ENCODE measurements around the gene THEM5. TPM values are rescaled to one million over a fixed set of nuclear protein-coding genes. Genes with fewer than 3 reads are reported as not detected.
"Not testable (repeated sequence)": the region's sequence is repeated elsewhere in the genome, so short reads cannot be mapped to it uniquely, and the experiment has no call there.

The THEM5 gene, protein sequence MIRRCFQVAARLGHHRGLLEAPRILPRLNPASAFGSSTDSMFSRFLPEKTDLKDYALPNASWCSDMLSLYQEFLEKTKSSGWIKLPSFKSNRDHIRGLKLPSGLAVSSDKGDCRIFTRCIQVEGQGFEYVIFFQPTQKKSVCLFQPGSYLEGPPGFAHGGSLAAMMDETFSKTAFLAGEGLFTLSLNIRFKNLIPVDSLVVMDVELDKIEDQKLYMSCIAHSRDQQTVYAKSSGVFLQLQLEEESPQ
- total RNA-seq (not detected), total RNA-seq (0 to 0.10 (median 0) reads per million in 29 experiments)
- not detected for total RNA-seq (2013)

DNA sequence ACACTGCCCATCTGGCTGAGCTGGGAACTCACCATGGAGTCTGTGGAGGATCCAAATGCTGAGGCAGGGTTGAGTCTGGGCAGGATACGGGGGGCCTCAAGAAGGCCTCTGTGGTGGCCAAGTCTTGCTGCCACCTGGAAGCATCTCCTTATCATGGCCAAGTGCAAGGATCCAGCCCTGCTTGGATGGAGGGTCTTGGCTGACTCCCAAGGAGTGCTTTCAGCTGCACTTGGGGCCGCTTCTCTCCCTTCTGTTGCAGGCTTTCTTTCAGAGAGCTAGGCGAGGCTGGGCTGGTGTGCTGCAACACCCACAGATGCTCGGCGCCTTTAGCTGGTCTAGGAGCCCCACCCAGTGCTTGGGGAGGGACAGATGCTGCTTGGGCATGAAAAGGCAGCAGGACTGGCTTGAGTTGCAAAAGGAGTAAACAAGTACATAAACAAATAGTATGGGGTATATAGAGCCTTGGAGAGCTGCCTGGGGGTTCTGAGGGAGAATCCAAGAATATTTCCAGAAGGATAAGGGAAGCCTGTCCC, at the start of gene THEM5:
Gene THEM5, minus strand, starts transcription at position 302 of the 533 bp plus-strand sequence. Its CDS starts 147 bp downstream, at position 155.
- peaks cover 0 to 4% of the 10 kb centered on the region in 2 donors for H3K36me3 ChIP-seq (ENCODE audit: control insufficient read depth in 2 of 2, extremely low read depth in 1 of 2, insufficient read depth in 1 of 2, low read length in 1 of 2)
- no peak within 1 kb of the TSS for H3K4me3 ChIP-seq (ENCODE audit: control insufficient read depth in 1 of 2, extremely low read depth in 1 of 2, low read length in 1 of 2)
- CTCF ChIA-PET, result no interaction called here
- H3K9me3 ChIP-seq, result no peaks in the 10 kb centered on the region
- no peaks in the 10 kb centered on the region for H3K27me3 Mint-ChIP-seq
- no peak within 1 kb of the TSS for H3K27ac Mint-ChIP-seq
- H3K9me3 Mint-ChIP-seq, result no peaks in the 10 kb centered on the region
- DNase-seq (no peak), ATAC-seq (replicated peaks in 1 of 4) (peak in 1 of 4 experiments; percentile 37)
- no peak within 1 kb of the TSS for H3K27ac ChIP-seq (ENCODE audit: low read length)
- H3K27me3 ChIP-seq (replicated peaks in 1 of 2; ENCODE audit: control insufficient read depth in 2 of 2, extremely low read depth in 1 of 2, insufficient read depth in 2 of 2, low read length in 1 of 2), result no peaks in the 10 kb centered on the region
- WGBS (ENCODE audit: insufficient coverage), result 69% methylated on average over 3 of the region's 5 CpGs
- H3K4me1 Mint-ChIP-seq, result peaks cover 0 to 6% (median 0%) of the 10 kb centered on the region in 3 donors
- peaks cover 11% of the 10 kb centered on the region for H3K36me3 Mint-ChIP-seq
- peaks cover 0 to 7% of the 10 kb centered on the region in 2 experiments for H3K4me1 ChIP-seq (ENCODE audit: control insufficient read depth in 1 of 2, extremely low read depth in 1 of 2, insufficient read depth in 2 of 2, low read length in 2 of 2)
- no peak within 1 kb of the TSS for H3K4me3 Mint-ChIP-seq
- POLR2A ChIA-PET, result interaction anchor here in 1 of 2 donors (0.5 kb wide), 1 partner anchor 91 kb away, joined by 4 read pairs; no protein-coding TSS in a partner anchor

DNA sequence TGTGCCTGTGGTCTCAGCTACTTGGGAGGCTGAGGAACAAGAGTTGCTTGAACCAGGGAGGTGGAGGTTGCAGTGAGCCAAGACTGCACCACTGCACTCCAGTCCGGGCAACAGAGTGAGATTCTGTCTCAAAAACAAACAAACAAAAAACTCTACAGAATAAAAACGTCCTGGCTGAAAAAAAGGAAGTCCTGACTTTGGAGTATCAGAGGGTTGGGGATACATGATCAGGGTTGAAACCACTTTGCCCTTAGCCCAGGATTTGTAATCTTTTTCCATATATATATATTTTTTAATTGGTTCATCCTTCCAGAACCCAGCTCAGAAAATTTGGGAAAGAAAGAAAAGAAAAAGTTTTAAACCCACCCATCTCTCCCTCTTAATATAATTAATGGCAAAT, 49.3 kb upstream of the THEM5 start:
- peaks cover 75 to 90% (median 88%) of the 10 kb centered on the region in 3 donors for H3K4me1 Mint-ChIP-seq
- no peak overlapping the region for H3K4me3 ChIP-seq (ENCODE audit: control insufficient read depth in 1 of 2, extremely low read depth in 1 of 2, low read length in 1 of 2)
- H3K27ac ChIP-seq (ENCODE audit: low read length), result peak overlapping the region; percentile 24
- no peaks in the 10 kb centered on the region for H3K27me3 ChIP-seq (replicated peaks in 1 of 2; ENCODE audit: control insufficient read depth in 2 of 2, extremely low read depth in 1 of 2, insufficient read depth in 2 of 2, low read length in 1 of 2)
- DNase-seq (no peak), ATAC-seq (replicated peaks in 1 of 4) (no peak)
- no CpG with 5 or more reads among the region's 2 CpGs for WGBS (ENCODE audit: insufficient coverage)
- H3K9me3 Mint-ChIP-seq, result peaks cover 6 to 22% (median 15%) of the 10 kb centered on the region in 3 donors
- H3K36me3 Mint-ChIP-seq, result peaks cover 55% of the 10 kb centered on the region
- H3K4me1 ChIP-seq (ENCODE audit: control insufficient read depth in 1 of 2, extremely low read depth in 1 of 2, insufficient read depth in 2 of 2, low read length in 2 of 2), result peaks cover 21 to 51% of the 10 kb centered on the region in 2 experiments
- no peak overlapping the region for H3K4me3 Mint-ChIP-seq
- H3K27me3 Mint-ChIP-seq, result no peaks in the 10 kb centered on the region
- ChIA-PET POLR2A (no interaction called here), CTCF (interaction anchor here in 1 of 2 donors (1.0 to 1.2 kb wide), 2 partner anchors 12 to 28 kb away, joined by 3 read pairs; no protein-coding TSS in a partner anchor)
- H3K36me3 ChIP-seq (ENCODE audit: control insufficient read depth in 2 of 2, extremely low read depth in 1 of 2, insufficient read depth in 1 of 2, low read length in 1 of 2), result peaks cover 3 to 11% of the 10 kb centered on the region in 2 donors
- peak overlapping the region; percentile 46 to 88 for H3K27ac Mint-ChIP-seq
- no peaks in the 10 kb centered on the region for H3K9me3 ChIP-seq

DNA sequence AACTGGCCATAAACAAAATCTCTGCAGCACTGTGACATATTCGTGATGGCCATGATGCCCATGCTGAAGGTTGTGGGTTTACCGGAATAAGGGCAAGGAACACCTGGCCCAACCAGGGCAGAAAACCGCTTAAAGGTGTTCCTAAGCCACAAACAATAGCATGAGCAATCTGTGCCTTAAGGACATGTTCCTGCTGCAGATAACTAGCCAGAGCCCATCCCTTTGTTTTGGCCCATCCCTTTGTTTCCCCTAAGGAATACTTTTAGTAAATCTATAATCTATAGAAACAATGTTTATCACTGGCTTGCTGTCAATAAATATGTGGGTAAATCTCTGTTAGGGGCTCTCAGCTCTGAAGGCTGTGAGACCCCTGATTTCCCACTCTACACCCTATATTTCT, 47.3 kb upstream of the THEM5 start:
- H3K36me3 ChIP-seq (ENCODE audit: control insufficient read depth in 2 of 2, extremely low read depth in 1 of 2, insufficient read depth in 1 of 2, low read length in 1 of 2); H3K4me3 Mint-ChIP-seq; H3K27ac ChIP-seq (ENCODE audit: low read length); DNase-seq; H3K9me3 ChIP-seq; H3K27me3 ChIP-seq (replicated peaks in 1 of 2; ENCODE audit: control insufficient read depth in 2 of 2, extremely low read depth in 1 of 2, insufficient read depth in 2 of 2, low read length in 1 of 2); H3K27me3 Mint-ChIP-seq; POLR2A ChIA-PET; H3K4me3 ChIP-seq (ENCODE audit: control insufficient read depth in 1 of 2, extremely low read depth in 1 of 2, low read length in 1 of 2); ATAC-seq (replicated peaks in 1 of 4); CTCF ChIA-PET: not testable (repeated sequence)
- H3K27ac Mint-ChIP-seq, result peak overlapping the region; percentile 83 to 98
- H3K4me1 ChIP-seq (ENCODE audit: control insufficient read depth in 1 of 2, extremely low read depth in 1 of 2, insufficient read depth in 2 of 2, low read length in 2 of 2), result peaks cover 31 to 43% of the 10 kb centered on the region in 2 experiments
- peaks cover 53% of the 10 kb centered on the region for H3K36me3 Mint-ChIP-seq
- peaks cover 6 to 22% (median 13%) of the 10 kb centered on the region in 3 donors for H3K9me3 Mint-ChIP-seq
- H3K4me1 Mint-ChIP-seq, result peaks cover 79 to 93% (median 90%) of the 10 kb centered on the region in 3 donors
- WGBS (ENCODE audit: insufficient coverage), result 73% methylated on average over 2 of the region's 3 CpGs

DNA sequence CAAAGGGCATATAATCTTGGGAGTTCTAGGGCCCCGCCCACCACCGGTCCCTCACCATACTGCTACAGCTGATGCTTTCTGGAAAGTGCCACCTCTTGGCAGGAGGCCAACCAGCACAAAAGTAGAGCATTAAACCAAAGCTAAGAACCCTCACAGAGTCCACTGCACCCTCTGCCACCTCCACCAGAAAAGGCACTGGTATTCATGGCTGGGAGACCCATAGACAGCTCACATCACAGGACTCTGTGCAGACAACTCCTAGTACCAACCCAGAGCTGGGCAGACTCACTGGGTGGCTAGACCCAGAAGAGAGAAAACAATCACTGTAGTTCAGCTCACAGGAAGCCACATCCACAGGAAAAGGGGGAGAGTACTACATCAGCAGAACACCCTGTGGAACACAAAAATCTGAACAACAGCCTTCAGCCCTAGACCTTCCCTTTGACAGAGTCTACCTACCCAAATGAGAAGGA, 45.0 kb upstream of the THEM5 start:
- H3K4me1 ChIP-seq (ENCODE audit: control insufficient read depth in 1 of 2, extremely low read depth in 1 of 2, insufficient read depth in 2 of 2, low read length in 2 of 2), result peaks cover 17 to 31% of the 10 kb centered on the region in 2 experiments
- H3K4me3 Mint-ChIP-seq, result peak overlapping the region; percentile 74 to 78 (median 77)
- peak overlapping the region; percentile 98 to 99 for H3K27ac Mint-ChIP-seq
- peaks cover 6 to 22% (median 13%) of the 10 kb centered on the region in 3 donors for H3K9me3 Mint-ChIP-seq
- peaks cover 69 to 87% (median 81%) of the 10 kb centered on the region in 3 donors for H3K4me1 Mint-ChIP-seq
- H3K4me3 ChIP-seq (ENCODE audit: control insufficient read depth in 1 of 2, extremely low read depth in 1 of 2, low read length in 1 of 2), result peak overlapping the region; percentile 6 to 8
- ATAC-seq (replicated peaks in 1 of 4) (peak; percentile 91 to 95 (median 95)), DNase-seq (peak; percentile 45 to 86 (median 61))
- H3K27me3 Mint-ChIP-seq, result no peaks in the 10 kb centered on the region
- ChIA-PET CTCF (interaction anchor here in 1 of 2 donors (0.6 to 1.5 kb wide), 6 partner anchors 10 to 103 kb away, joined by 3 to 4 read pairs (median 4); no protein-coding TSS in a partner anchor), POLR2A (interaction anchor here (0.6 to 0.9 kb wide), 3 partner anchors 9 to 57 kb away, joined by 4 to 16 read pairs (median 7); no protein-coding TSS in a partner anchor)
- no peaks in the 10 kb centered on the region for H3K27me3 ChIP-seq (replicated peaks in 1 of 2; ENCODE audit: control insufficient read depth in 2 of 2, extremely low read depth in 1 of 2, insufficient read depth in 2 of 2, low read length in 1 of 2)
- 29% methylated on average over 2 of the region's 2 CpGs for WGBS (ENCODE audit: insufficient coverage)
- H3K27ac ChIP-seq (ENCODE audit: low read length), result peak overlapping the region; percentile 72
- peaks cover 4 to 20% of the 10 kb centered on the region in 2 donors for H3K36me3 ChIP-seq (ENCODE audit: control insufficient read depth in 2 of 2, extremely low read depth in 1 of 2, insufficient read depth in 1 of 2, low read length in 1 of 2)
- H3K9me3 ChIP-seq, result no peaks in the 10 kb centered on the region
- peaks cover 64% of the 10 kb centered on the region for H3K36me3 Mint-ChIP-seq

DNA sequence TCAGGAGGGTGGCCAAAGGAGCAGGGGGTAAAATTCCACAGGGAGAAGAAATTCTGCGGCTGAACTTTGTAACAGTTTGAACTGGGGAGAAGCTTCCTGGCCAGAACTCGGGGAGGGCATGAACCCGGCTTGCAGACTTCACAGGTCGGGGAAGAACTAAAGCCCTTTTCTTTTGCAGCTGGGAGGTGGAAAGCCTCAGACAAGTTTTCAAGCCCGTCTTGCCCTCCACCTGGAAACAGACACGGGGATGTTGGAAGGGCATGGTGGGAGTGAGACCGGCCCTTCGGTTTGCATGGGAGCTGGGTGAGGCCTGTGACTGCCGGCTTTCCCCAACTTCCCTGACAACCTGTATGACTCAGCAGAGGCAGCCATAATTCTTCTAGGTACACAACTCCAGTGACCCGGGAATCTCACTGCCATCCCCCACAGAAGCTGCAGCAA, 44.5 kb upstream of the THEM5 start:
- peak; percentile 5 to 24 (median 21) for ATAC-seq (replicated peaks in 1 of 4)
- H3K4me3 ChIP-seq (ENCODE audit: control insufficient read depth in 1 of 2, extremely low read depth in 1 of 2, low read length in 1 of 2), result peak overlapping the region in 1 of 2 donors; percentile 8
- peak overlapping the region; percentile 74 to 78 (median 77) for H3K4me3 Mint-ChIP-seq
- peaks cover 65 to 89% (median 82%) of the 10 kb centered on the region in 3 donors for H3K4me1 Mint-ChIP-seq
- H3K36me3 ChIP-seq (ENCODE audit: control insufficient read depth in 2 of 2, extremely low read depth in 1 of 2, insufficient read depth in 1 of 2, low read length in 1 of 2), result peaks cover 5 to 26% of the 10 kb centered on the region in 2 donors
- ChIA-PET POLR2A (interaction anchor here (0.6 to 0.9 kb wide), 3 partner anchors 8 to 56 kb away, joined by 4 to 16 read pairs (median 7); no protein-coding TSS in a partner anchor), CTCF (interaction anchor here (0.5 to 2.0 kb wide), 6 partner anchors 11 to 103 kb away, joined by 3 to 8 read pairs (median 4); no protein-coding TSS in a partner anchor)
- peak in 2 of 35 experiments; percentile 13 to 14 for DNase-seq
- H3K27ac ChIP-seq (ENCODE audit: low read length), result peak overlapping the region; percentile 72
- 42% methylated on average over 5 of the region's 10 CpGs for WGBS (ENCODE audit: insufficient coverage)
- H3K9me3 Mint-ChIP-seq, result peaks cover 6 to 22% (median 13%) of the 10 kb centered on the region in 3 donors
- H3K27ac Mint-ChIP-seq, result peak overlapping the region; percentile 98 to 99
- H3K9me3 ChIP-seq, result no peaks in the 10 kb centered on the region
- H3K27me3 Mint-ChIP-seq, result no peaks in the 10 kb centered on the region
- H3K36me3 Mint-ChIP-seq, result peaks cover 66% of the 10 kb centered on the region
- H3K27me3 ChIP-seq (replicated peaks in 1 of 2; ENCODE audit: control insufficient read depth in 2 of 2, extremely low read depth in 1 of 2, insufficient read depth in 2 of 2, low read length in 1 of 2), result no peaks in the 10 kb centered on the region
- H3K4me1 ChIP-seq (ENCODE audit: control insufficient read depth in 1 of 2, extremely low read depth in 1 of 2, insufficient read depth in 2 of 2, low read length in 2 of 2), result peaks cover 17 to 31% of the 10 kb centered on the region in 2 experiments

Measured in T-cell (primary cell).